OCI-LY1 (cell line): ENCODE measurements around the gene MEAF6.

ENCODE experiments used
- H2AFZ ChIP-seq: fragments of 200-600 bp; sonication (generic), shearing (Covaris generic); 2 replicates; pipeline ENCODE4 v1.6.0; 2014; ENCODE audit warnings: antibody characterized with exemption, mild to moderate bottlenecking, low read length
- H3F3A ChIP-seq: fragments of 200-600 bp; sonication (generic), shearing (Covaris generic); 2 replicates; pipeline ENCODE4 v1.6.0; 2014; ENCODE audit warnings: mild to moderate bottlenecking, antibody characterized with exemption, low read length, moderate library complexity; ENCODE audit not compliant: insufficient read depth
- H3K27ac ChIP-seq: fragments of 200-600 bp; sonication (generic); 2 replicates; pipeline ENCODE4 v1.5.1; 2014; ENCODE audit warnings: low read length, mixed run types, mild to moderate bottlenecking, low read depth; ENCODE audit not compliant: poor library complexity, severe bottlenecking
- H3K27me3 ChIP-seq: fragments of 200-600 bp; sonication (generic); 2 replicates; pipeline ENCODE4 v1.6.0; 2014; ENCODE audit warnings: antibody characterized with exemption, mild to moderate bottlenecking, low read length, moderate library complexity; ENCODE audit not compliant: insufficient read depth
- H3K36me3 ChIP-seq: fragments of 200-600 bp; sonication (generic); 2 replicates; pipeline ENCODE4 v1.6.1; 2014; ENCODE audit warnings: mild to moderate bottlenecking, antibody characterized with exemption, low read length, moderate library complexity, mixed read lengths; ENCODE audit not compliant: insufficient read depth
- H3K4me1 ChIP-seq: fragments of 200-600 bp; sonication (generic); 2 replicates; pipeline ENCODE4 v1.5.1; 2014; ENCODE audit warnings: mild to moderate bottlenecking, low read length, moderate library complexity; ENCODE audit not compliant: insufficient read depth, severe bottlenecking
- H3K4me2 ChIP-seq: fragments of 200-600 bp; sonication (generic), shearing (Covaris generic); 2 replicates; pipeline ENCODE4 v1.6.1; 2014; ENCODE audit warnings: low read length
- H3K4me3 ChIP-seq: fragments of 200-600 bp; sonication (generic); 2 replicates; pipeline ENCODE4 v1.5.1; 2014; ENCODE audit warnings: low read length, low read depth, mild to moderate bottlenecking, mixed read lengths; ENCODE audit not compliant: poor library complexity, severe bottlenecking
- H3K79me2 ChIP-seq: fragments of 200-600 bp; shearing (Covaris generic); 2 replicates; pipeline ENCODE4 v1.6.1; 2016; ENCODE audit warnings: mixed run types, low read length, mixed read lengths; ENCODE audit not compliant: insufficient read depth
- H3K9ac ChIP-seq: fragments of 200-600 bp; sonication (generic), shearing (Covaris generic); 2 replicates; pipeline ENCODE4 v1.6.1; 2014; ENCODE audit warnings: mild to moderate bottlenecking, low read length, mixed read lengths
- H3K9me2 ChIP-seq: fragments of 200-600 bp; sonication (generic), shearing (Covaris generic); 2 replicates; pipeline ENCODE4 v1.6.1; 2014; ENCODE audit warnings: low read depth, mild to moderate bottlenecking, low read length, mixed read lengths
- H3K9me3 ChIP-seq: fragments of 200-600 bp; shearing (Covaris generic); 2 replicates; pipeline ENCODE4 v1.6.1; 2014; ENCODE audit warnings: low read length, mixed read lengths
- H4K20me1 ChIP-seq: fragments of 200-600 bp; sonication (generic), shearing (Covaris generic); 2 replicates; pipeline ENCODE4 v1.6.0; 2016; ENCODE audit warnings: mild to moderate bottlenecking, low read length; ENCODE audit not compliant: insufficient read depth
- EZH2 ChIP-seq: fragments of 200-600 bp; sonication (generic), shearing (Covaris generic); IDR thresholded peaks from 2 replicates; pipeline ENCODE4 v1.8.0; 2017; ENCODE audit warnings: borderline replicate concordance, mixed run types, mild to moderate bottlenecking, antibody characterized with exemption, low read length, moderate library complexity, mixed read lengths
- TF ChIP-seq, protein P1 (sequence below): fragments of 200-600 bp; sonication (generic), shearing (Covaris generic); IDR thresholded peaks from 2 replicates; pipeline ENCODE4 v1.5.1; 2017; ENCODE audit warnings: mild to moderate bottlenecking, antibody characterized with exemption, low read length, moderate library complexity, mixed read lengths

Gene MEAF6

DNA sequence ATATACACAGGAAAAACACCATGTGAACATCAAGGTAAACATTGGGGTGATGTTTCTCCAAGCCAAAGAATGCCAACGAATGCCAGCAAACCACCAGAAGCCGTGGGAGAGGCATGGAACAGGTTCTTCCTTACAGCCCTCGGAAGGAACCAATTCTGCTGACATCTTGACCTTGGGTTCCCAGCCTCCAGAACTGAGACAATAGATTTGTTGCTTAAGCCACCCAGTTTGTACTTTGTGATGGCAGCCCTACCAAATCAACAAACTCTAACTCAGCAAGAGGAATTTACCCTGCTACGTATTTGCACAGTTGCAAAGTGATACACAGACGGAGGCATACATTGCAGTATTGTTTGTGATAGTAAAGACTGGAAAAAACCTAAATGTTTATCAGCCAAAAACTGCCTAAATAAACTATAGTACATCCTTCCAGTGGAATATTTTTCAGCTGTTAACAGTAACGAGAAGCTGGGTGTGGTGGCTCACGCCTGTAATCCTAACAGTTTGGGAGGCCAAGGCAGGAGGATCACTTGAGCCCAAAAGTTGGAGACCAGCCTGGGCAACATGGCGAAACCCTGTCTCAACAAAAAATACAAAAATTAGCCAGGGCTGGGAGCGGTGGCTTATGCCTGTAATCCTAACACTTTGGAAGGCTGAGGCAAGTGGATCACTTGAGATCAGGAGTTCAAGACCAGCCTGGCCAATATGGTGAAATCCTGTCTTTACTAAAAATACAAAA is 52.7 kb downstream of the MEAF6 start:
- H2AFZ ChIP-seq = no peak overlapping the region
- no peaks in the 10 kb centered on the region for H3F3A ChIP-seq
- no peaks in the 10 kb centered on the region for H3K9me2 ChIP-seq
- no peaks in the 10 kb centered on the region for H4K20me1 ChIP-seq
- no peaks in the 10 kb centered on the region for H3K36me3 ChIP-seq
- no peaks in the 10 kb centered on the region for H3K4me1 ChIP-seq
- TF ChIP-seq, protein P1, sequence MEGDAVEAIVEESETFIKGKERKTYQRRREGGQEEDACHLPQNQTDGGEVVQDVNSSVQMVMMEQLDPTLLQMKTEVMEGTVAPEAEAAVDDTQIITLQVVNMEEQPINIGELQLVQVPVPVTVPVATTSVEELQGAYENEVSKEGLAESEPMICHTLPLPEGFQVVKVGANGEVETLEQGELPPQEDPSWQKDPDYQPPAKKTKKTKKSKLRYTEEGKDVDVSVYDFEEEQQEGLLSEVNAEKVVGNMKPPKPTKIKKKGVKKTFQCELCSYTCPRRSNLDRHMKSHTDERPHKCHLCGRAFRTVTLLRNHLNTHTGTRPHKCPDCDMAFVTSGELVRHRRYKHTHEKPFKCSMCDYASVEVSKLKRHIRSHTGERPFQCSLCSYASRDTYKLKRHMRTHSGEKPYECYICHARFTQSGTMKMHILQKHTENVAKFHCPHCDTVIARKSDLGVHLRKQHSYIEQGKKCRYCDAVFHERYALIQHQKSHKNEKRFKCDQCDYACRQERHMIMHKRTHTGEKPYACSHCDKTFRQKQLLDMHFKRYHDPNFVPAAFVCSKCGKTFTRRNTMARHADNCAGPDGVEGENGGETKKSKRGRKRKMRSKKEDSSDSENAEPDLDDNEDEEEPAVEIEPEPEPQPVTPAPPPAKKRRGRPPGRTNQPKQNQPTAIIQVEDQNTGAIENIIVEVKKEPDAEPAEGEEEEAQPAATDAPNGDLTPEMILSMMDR = no peak
- TF ChIP-seq EZH2 = no peak
- no peak overlapping the region for H3K9ac ChIP-seq
- H3K4me3 ChIP-seq = no peak overlapping the region
- H3K9me3 ChIP-seq = no peaks in the 10 kb centered on the region
- no peaks in the 10 kb centered on the region for H3K79me2 ChIP-seq
- no peak overlapping the region for H3K27ac ChIP-seq
- H3K4me2 ChIP-seq = no peak overlapping the region
- H3K27me3 ChIP-seq = no peaks in the 10 kb centered on the region

DNA sequence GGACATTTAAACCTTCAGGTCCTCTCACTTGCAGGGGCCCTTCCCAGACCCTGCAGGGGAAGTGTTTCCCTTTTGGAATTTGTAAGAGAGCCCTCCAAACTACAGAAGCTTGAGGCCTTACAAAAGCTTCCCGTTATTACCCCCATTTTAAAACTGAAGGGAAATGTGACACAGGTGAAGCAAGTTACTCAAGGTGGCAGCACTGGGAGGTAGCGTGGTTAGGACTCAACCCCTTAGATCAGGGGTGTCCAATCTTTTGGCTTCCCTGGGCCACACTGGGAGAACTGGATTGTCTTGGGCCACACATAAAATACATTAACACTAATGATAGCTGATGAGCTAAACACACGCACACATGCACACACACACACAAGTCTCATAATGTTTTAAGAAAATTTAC is 56.0 kb downstream of the MEAF6 start:
- TF ChIP-seq, protein P1 = peak; percentile 27; the same call in 1 of the 2 replicates
- no peak for TF ChIP-seq EZH2
- Histone ChIP-seq H3K4me1 (peaks cover 6% of the 10 kb centered on the region), H3K9me3 (no peaks in the 10 kb centered on the region), H3K4me2 (no peak overlapping the region), H3K27ac (no peak overlapping the region), H3K4me3 (no peak overlapping the region), H3K36me3 (no peaks in the 10 kb centered on the region), H4K20me1 (no peaks in the 10 kb centered on the region), H3K9me2 (no peaks in the 10 kb centered on the region), H3F3A (no peaks in the 10 kb centered on the region), H3K9ac (no peak overlapping the region), H3K79me2 (no peaks in the 10 kb centered on the region), H3K27me3 (no peaks in the 10 kb centered on the region), H2AFZ (no peak overlapping the region)

- H3K4me3 ChIP-seq = no peak overlapping the region
- no peak overlapping the region for H3K9ac ChIP-seq
- H3K9me2 ChIP-seq = no peaks in the 10 kb centered on the region
- H3F3A ChIP-seq = no peaks in the 10 kb centered on the region
- no peaks in the 10 kb centered on the region for H3K27me3 ChIP-seq
- H3K4me1 ChIP-seq = peaks cover 6% of the 10 kb centered on the region
- H4K20me1 ChIP-seq = no peaks in the 10 kb centered on the region
- no peaks in the 10 kb centered on the region for H3K9me3 ChIP-seq
- no peaks in the 10 kb centered on the region for H3K79me2 ChIP-seq
- no peak overlapping the region for H3K4me2 ChIP-seq
- H2AFZ ChIP-seq = no peak overlapping the region
- TF ChIP-seq EZH2 = no peak
- TF ChIP-seq, protein P1 = no peak
- H3K36me3 ChIP-seq = no peaks in the 10 kb centered on the region
- no peak overlapping the region for H3K27ac ChIP-seq
Measured at GRCh38 chr1:37456614-37457013, 58.0 kb downstream of the MEAF6 start.
